ENCODE measurements around the gene NCAPH2. TPM values are rescaled to one million over a fixed set of nuclear protein-coding genes. Genes with fewer than 3 reads are reported as not detected.

The NCAPH2 gene
- total and polyA plus RNA-seq, 3 donors from 2014 or later: 67.4 to 89.2 (median 88.5) TPM

GRCh38 chr22:50476868-50477267 is 31.2 kb upstream of the NCAPH2 start:
- Histone ChIP-seq H3K4me3 (no peak overlapping the region), H3K4me1 (peaks cover 10% of the 10 kb centered on the region), H3K36me3 (ENCODE audit: low read depth, missing control alignments) (no peaks in the 10 kb centered on the region), H3K27me3 (no peaks in the 10 kb centered on the region), H3K9me3 (no peaks in the 10 kb centered on the region), H3K27ac (no peak overlapping the region)
- DNase-seq: no peak
- intact Hi-C loops (cut with DNase I; ENCODE audit: low total_unique reads): no loop called here
- WGBS, 2 donors: 82 to 86% methylated on average over 7 of the region's 7 CpGs
- TF ChIP-seq POLR2A (IDR thresholded peaks at IDR 0.05): no peak
- TF ChIP-seq, protein P1, sequence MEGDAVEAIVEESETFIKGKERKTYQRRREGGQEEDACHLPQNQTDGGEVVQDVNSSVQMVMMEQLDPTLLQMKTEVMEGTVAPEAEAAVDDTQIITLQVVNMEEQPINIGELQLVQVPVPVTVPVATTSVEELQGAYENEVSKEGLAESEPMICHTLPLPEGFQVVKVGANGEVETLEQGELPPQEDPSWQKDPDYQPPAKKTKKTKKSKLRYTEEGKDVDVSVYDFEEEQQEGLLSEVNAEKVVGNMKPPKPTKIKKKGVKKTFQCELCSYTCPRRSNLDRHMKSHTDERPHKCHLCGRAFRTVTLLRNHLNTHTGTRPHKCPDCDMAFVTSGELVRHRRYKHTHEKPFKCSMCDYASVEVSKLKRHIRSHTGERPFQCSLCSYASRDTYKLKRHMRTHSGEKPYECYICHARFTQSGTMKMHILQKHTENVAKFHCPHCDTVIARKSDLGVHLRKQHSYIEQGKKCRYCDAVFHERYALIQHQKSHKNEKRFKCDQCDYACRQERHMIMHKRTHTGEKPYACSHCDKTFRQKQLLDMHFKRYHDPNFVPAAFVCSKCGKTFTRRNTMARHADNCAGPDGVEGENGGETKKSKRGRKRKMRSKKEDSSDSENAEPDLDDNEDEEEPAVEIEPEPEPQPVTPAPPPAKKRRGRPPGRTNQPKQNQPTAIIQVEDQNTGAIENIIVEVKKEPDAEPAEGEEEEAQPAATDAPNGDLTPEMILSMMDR (IDR thresholded peaks at IDR 0.05): no peak

GRCh38 chr22:50477923-50478322 is 30.1 kb upstream of the NCAPH2 start:
- Histone ChIP-seq H3K4me3 (no peak overlapping the region), H3K9me3 (no peaks in the 10 kb centered on the region), H3K27ac (no peak overlapping the region), H3K36me3 (ENCODE audit: low read depth, missing control alignments) (no peaks in the 10 kb centered on the region), H3K27me3 (no peaks in the 10 kb centered on the region), H3K4me1 (peaks cover 10% of the 10 kb centered on the region)
- intact Hi-C loops (cut with DNase I; ENCODE audit: low total_unique reads): no loop called here
- TF ChIP-seq, protein P1 (IDR thresholded peaks at IDR 0.05): no peak
- no peak for TF ChIP-seq POLR2A (IDR thresholded peaks at IDR 0.05)
- DNase-seq: no peak
- WGBS, 2 donors: 92 to 93% methylated on average over 10 to 12 of the region's 12 CpGs

DNA sequence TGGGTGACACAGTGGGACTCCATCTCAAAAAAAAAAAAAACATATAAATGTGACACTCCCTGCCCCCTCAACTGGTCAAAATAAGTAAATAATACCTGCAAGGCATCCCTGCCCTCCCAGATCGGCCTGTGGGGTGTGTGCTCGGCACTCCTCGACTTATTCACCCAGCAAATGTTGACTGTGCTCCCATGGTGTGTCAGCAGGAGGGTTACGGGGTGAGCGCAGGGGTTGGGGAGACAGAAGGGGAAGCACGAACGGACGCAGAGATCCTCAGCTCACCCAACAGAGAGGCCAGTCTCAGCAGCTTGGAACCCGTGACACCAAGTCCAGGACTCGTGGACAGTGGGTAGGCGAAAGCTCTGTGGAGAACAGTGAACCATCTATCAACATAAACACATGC is 28.3 kb upstream of the NCAPH2 start:
- Histone ChIP-seq H3K4me1 (no peaks in the 10 kb centered on the region), H3K36me3 (ENCODE audit: low read depth, missing control alignments) (no peaks in the 10 kb centered on the region), H3K9me3 (no peaks in the 10 kb centered on the region), H3K4me3 (no peak overlapping the region), H3K27ac (no peak overlapping the region), H3K27me3 (no peaks in the 10 kb centered on the region)
- TF ChIP-seq POLR2A (IDR thresholded peaks at IDR 0.05): no peak
- TF ChIP-seq, protein P1 (IDR thresholded peaks at IDR 0.05): no peak
- intact Hi-C loops (cut with DNase I; ENCODE audit: low total_unique reads): no loop called here
- 70 to 79% methylated on average over 11 of the region's 11 CpGs for WGBS, 2 donors
- no peak for DNase-seq

DNA sequence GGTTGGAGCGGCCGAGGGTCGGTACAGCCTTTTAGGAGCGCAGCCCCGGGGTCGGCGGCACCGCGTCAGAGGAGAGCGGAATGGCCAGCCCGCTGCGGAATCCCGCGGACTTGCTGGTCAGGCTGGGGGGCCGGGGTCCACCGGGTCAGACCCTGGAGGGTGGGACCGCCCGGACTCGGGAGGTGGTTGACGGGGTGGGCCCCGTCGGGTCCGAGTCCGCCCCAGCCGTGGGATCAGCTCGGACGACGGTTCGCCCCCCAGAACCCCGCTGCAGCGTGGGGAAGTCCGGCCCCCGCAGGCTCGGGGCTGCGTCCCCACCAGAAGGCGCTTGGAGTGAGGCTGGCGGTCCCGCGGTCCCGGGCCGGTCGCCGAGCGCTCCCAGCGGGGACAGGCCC is 27.0 kb upstream of the NCAPH2 start:
- WGBS, 2 donors: 0 to 2% methylated on average over 3 to 45 of the region's 45 CpGs
- no peaks in the 10 kb centered on the region for H3K27me3 ChIP-seq

More for the DNA sequence above, 27.0 kb upstream of the NCAPH2 start:
- Histone ChIP-seq H3K9me3 (no peaks in the 10 kb centered on the region), H3K36me3 (ENCODE audit: low read depth, missing control alignments) (no peaks in the 10 kb centered on the region), H3K4me3 (peak overlapping the region; percentile 37 to 50), H3K27ac (no peak overlapping the region), H3K4me1 (no peaks in the 10 kb centered on the region)
- intact Hi-C loops (cut with DNase I; ENCODE audit: low total_unique reads): no loop called here
- TF ChIP-seq, protein P1 (IDR thresholded peaks at IDR 0.05): no peak
- TF ChIP-seq POLR2A (IDR thresholded peaks at IDR 0.05): no peak
- DNase-seq: no peak
